Smooth muscle cell (in vitro differentiated cells): Measurements from ENCODE around the gene PAGR1. TPM values are rescaled to one million over a fixed set of nuclear protein-coding genes. Genes with fewer than 3 reads are reported as not detected.
"Not testable (repeated sequence)": the region's sequence is repeated elsewhere in the genome, so short reads cannot be mapped to it uniquely, and the experiment has no call there.

ENCODE experiments used
- DNase-seq: peaks from one replicate; lab custom pipeline; 2025; ENCODE audit not compliant: unreplicated experiment; lab: John Stamatoyannopoulos, UW
- H2AFZ ChIP-seq: fragments of 200-600 bp; sonication (generic); 2 replicates; pipeline ENCODE4 v1.6.0; 2016; ENCODE audit warnings: antibody characterized with exemption, low read depth, mild to moderate bottlenecking
- H3F3A ChIP-seq: fragments of 200-600 bp; sonication (generic); 2 replicates; pipeline ENCODE4 v1.6.0; 2017; ENCODE audit warnings: antibody characterized with exemption, low read depth
- H3K27ac ChIP-seq: fragments of 200-600 bp; sonication (generic); 2 replicates; pipeline ENCODE4 v1.5.1; 2016; ENCODE audit warnings: low read depth, mild to moderate bottlenecking
- H3K27me3 ChIP-seq: fragments of 200-600 bp; sonication (generic); 2 replicates; pipeline ENCODE4 v1.6.1; 2016; ENCODE audit warnings: low read depth, mild to moderate bottlenecking
- H3K36me3 ChIP-seq: fragments of 200-600 bp; sonication (generic); 2 replicates; pipeline ENCODE4 v1.5.1; 2016; ENCODE audit warnings: low read depth
- H3K4me1 ChIP-seq: fragments of 200-600 bp; sonication (generic); 2 replicates; pipeline ENCODE4 v1.5.1; 2016; ENCODE audit warnings: low read depth
- H3K4me2 ChIP-seq: fragments of 200-600 bp; sonication (generic); 2 replicates; pipeline ENCODE4 v1.6.0; 2016; ENCODE audit warnings: mild to moderate bottlenecking
- H3K4me3 ChIP-seq: fragments of 200-600 bp; sonication (generic); 2 replicates; pipeline ENCODE4 v1.5.1; 2016; ENCODE audit warnings: mild to moderate bottlenecking
- H3K79me2 ChIP-seq: fragments of 200-600 bp; sonication (generic); 2 replicates; pipeline ENCODE4 v1.6.0; 2016; ENCODE audit warnings: low read depth, mild to moderate bottlenecking
- H3K9ac ChIP-seq: fragments of 200-600 bp; sonication (generic); 2 replicates; pipeline ENCODE4 v1.6.0; 2016; ENCODE audit warnings: low read depth
- H3K9me3 ChIP-seq: fragments of 200-600 bp; sonication (generic); replicated peaks from 2 replicates; pipeline ENCODE4 v1.5.1; 2016; ENCODE audit warnings: low read depth
- H4K20me1 ChIP-seq: fragments of 200-600 bp; sonication (generic); 2 replicates; pipeline ENCODE4 v1.6.0; 2016; ENCODE audit warnings: low read depth
- CTCF ChIP-seq: fragments of 200-600 bp; sonication (generic); IDR thresholded peaks from 2 replicates; pipeline ENCODE4 v1.5.1; 2017; ENCODE audit warnings: borderline replicate concordance, mild to moderate bottlenecking, antibody characterized with exemption; ENCODE audit not compliant: insufficient read depth, poor library complexity, severe bottlenecking
- WGBS: methylation state at CpG from one replicate; pipeline ENCODE4 v1.1.7; 2016; ENCODE audit warnings: low lambda C conversion rate; 5-methylcytosine and 5-hydroxymethylcytosine counted together
- polyA plus RNA-seq: library from polyadenylated mRNA; unstranded; fragments of >200 nt; fragmentation: Nextera tagmentation; extraction: Ambion mirVana; gene quantifications from 2 replicates; pipeline ENCODE4 v1.2.1, GENCODE V29; 2016
- total RNA-seq: library from RNA; depleted of rRNA; stranded (reverse); fragments of >200 nt; gene quantifications from 2 replicates; pipeline ENCODE4 v1.2.3, GENCODE V29; 2014

PAGR1 gene
- total and polyA plus RNA-seq, 2 experiments from 2014 or later = 15.6 to 34.5 TPM

GRCh38 chr16:29769507-29769906, 46.4 kb upstream of the PAGR1 start:
- Histone ChIP-seq H4K20me1 (no peaks in the 10 kb centered on the region), H3K9ac (no peak overlapping the region), H3K4me2 (no peak overlapping the region), H3K4me3 (no peak overlapping the region), H2AFZ (no peak overlapping the region), H3K79me2 (no peaks in the 10 kb centered on the region), H3F3A (no peaks in the 10 kb centered on the region), H3K27ac (no peak overlapping the region), H3K4me1 (no peaks in the 10 kb centered on the region), H3K9me3 (no peaks in the 10 kb centered on the region), H3K36me3 (no peaks in the 10 kb centered on the region), H3K27me3 (no peaks in the 10 kb centered on the region)
- TF ChIP-seq CTCF = no peak
- 89% methylated on average over 2 of the region's 2 CpGs for WGBS
- no peak for DNase-seq

DNA sequence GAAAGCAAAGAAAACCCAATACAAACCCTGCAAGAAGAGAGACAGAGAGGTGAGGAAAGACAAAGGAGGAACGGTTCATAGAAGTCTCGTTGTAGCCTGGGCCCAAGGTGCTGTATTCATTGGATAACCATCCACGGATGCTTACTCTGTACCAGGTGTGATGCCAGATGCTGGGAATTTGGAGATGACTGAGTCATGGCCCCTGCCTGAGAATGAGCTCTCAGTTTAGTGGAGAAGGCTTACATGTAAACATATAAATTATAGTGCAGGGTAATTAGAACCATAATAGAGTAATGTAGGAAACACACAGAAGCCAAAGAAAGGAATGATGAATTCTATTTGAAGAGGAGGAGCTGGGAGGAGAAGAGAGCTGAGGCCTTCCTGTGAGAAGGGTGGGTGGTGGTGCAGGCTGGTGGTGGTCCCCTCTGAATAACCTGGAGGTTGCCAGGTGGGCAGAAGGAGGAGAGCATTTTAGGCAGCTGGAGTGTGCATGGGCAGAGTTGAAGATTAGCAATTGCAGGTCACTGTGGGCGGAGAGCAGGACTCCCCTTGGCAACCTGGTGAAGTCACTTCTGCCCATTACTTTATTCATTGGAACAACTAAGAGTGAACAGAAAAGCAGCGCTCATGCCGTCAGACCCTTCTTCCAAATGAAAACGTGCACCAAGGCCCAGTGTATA, 45.6 kb upstream of the PAGR1 start:
- Histone ChIP-seq H2AFZ (no peak overlapping the region), H3K27me3 (no peaks in the 10 kb centered on the region), H3K27ac (no peak overlapping the region), H3F3A (no peaks in the 10 kb centered on the region), H3K36me3 (no peaks in the 10 kb centered on the region), H3K4me1 (no peaks in the 10 kb centered on the region), H3K79me2 (no peaks in the 10 kb centered on the region), H3K4me2 (no peak overlapping the region), H3K9ac (no peak overlapping the region), H4K20me1 (no peaks in the 10 kb centered on the region), H3K9me3 (no peaks in the 10 kb centered on the region), H3K4me3 (no peak overlapping the region)
- DNase-seq = no peak
- no peak for TF ChIP-seq CTCF
- 86% methylated on average over 7 of the region's 7 CpGs for WGBS

DNA sequence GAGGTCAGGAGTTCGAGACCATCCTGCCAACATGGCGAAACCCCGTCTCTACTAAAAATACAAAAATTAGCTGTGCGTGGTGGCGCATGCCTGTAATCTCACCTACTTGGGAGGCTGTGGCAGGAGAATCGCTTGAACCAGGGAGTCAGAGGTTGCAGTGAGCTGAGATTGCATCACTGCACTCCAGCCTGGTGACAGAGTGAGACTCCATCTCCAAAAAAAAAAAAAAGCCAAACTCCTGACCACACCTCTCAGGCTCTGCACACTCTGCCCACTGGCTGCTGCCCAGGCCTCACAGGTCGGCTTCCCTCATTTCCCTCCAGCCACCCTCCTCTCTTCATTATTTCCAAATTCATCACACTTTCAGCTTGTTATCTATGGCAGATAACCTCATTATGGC, 43.6 kb upstream of the PAGR1 start:
- H3K27me3 ChIP-seq, H3K79me2 ChIP-seq, H3K36me3 ChIP-seq, H3K9ac ChIP-seq, H3K4me1 ChIP-seq, H3K27ac ChIP-seq, H2AFZ ChIP-seq, DNase-seq, H3K9me3 ChIP-seq, H3F3A ChIP-seq, H4K20me1 ChIP-seq, H3K4me2 ChIP-seq, H3K4me3 ChIP-seq: not testable (repeated sequence)
- 88% methylated on average over 7 of the region's 7 CpGs for WGBS

- TF ChIP-seq CTCF = no peak
- Histone ChIP-seq H3K27me3 (no peaks in the 10 kb centered on the region), H3K9me3 (no peaks in the 10 kb centered on the region), H3F3A (no peaks in the 10 kb centered on the region), H3K4me3 (no peak overlapping the region), H4K20me1 (no peaks in the 10 kb centered on the region), H3K27ac (no peak overlapping the region), H3K4me2 (no peak overlapping the region), H3K4me1 (no peaks in the 10 kb centered on the region), H2AFZ (no peak overlapping the region), H3K9ac (no peak overlapping the region), H3K79me2 (no peaks in the 10 kb centered on the region), H3K36me3 (no peaks in the 10 kb centered on the region)
- WGBS = 95% methylated on average over 5 of the region's 5 CpGs
- no peak for DNase-seq
Measured at GRCh38 chr16:29774730-29775129, 41.2 kb upstream of the PAGR1 start.
